GOT3 (cell line): ENCODE measurements around the gene KIAA0930.
"Not testable (repeated sequence)": the region's sequence is repeated elsewhere in the genome, so short reads cannot be mapped to it uniquely, and the experiment has no call there.

Experiments
- DNase-seq: peaks from one replicate; lab custom pipeline; 2025; ENCODE audit warnings: mixed read lengths; lab: John Stamatoyannopoulos, UW

KIAA0930 gene

GRCh38 chr22:45262931-45263462 is 22.3 kb upstream of the KIAA0930 start:
- no peak for DNase-seq

GRCh38 chr22:45262195-45262930 is 21.7 kb upstream of the KIAA0930 start:
- DNase-seq: no peak

- DNase-seq: no peak
Observed at GRCh38 chr22:45261407-45262088, 20.9 kb upstream of the KIAA0930 start.

GRCh38 chr22:45260395-45260759 is 19.7 kb upstream of the KIAA0930 start:
- not testable (repeated sequence) for DNase-seq

- no peak for DNase-seq
Observed at GRCh38 chr22:45259754-45260394, 19.2 kb upstream of the KIAA0930 start.

GRCh38 chr22:45257941-45258340 is 17.2 kb upstream of the KIAA0930 start:
- not testable (repeated sequence) for DNase-seq

GRCh38 chr22:45254789-45255278 is 14.1 kb upstream of the KIAA0930 start:
- DNase-seq: no peak

GRCh38 chr22:45254388-45254787 is 13.7 kb upstream of the KIAA0930 start:
- DNase-seq: no peak

GRCh38 chr22:45253039-45253641 is 12.4 kb upstream of the KIAA0930 start:
- DNase-seq: no peak

GRCh38 chr22:45251825-45252224 is 11.1 kb upstream of the KIAA0930 start:
- DNase-seq: no peak

- DNase-seq: no peak
Observed at GRCh38 chr22:45248832-45249561, 8.3 kb upstream of the KIAA0930 start.

- no peak for DNase-seq
Observed at GRCh38 chr22:45246060-45246985, 5.6 kb upstream of the KIAA0930 start.

GRCh38 chr22:45244916-45245315 is 4.2 kb upstream of the KIAA0930 start:
- DNase-seq: no peak

- no peak for DNase-seq
Observed at GRCh38 chr22:45242778-45243191, 2.1 kb upstream of the KIAA0930 start.

- no peak for DNase-seq
Observed at GRCh38 chr22:45240104-45240809, 437 bp downstream of the KIAA0930 start.

GRCh38 chr22:45239681-45240051 is 1.0 kb downstream of the KIAA0930 start:
- DNase-seq: no peak

- DNase-seq: no peak
Observed at GRCh38 chr22:45238957-45239680, 1.6 kb downstream of the KIAA0930 start.

- DNase-seq: no peak
Observed at GRCh38 chr22:45238076-45238956, 2.4 kb downstream of the KIAA0930 start.
